WERI-Rb-1 (cell line): ENCODE measurements around the gene PLXNB2.

Experiments
- DNase-seq: peaks from one replicate; pipeline ENCODE4 v3.0.0-alpha.2; 2020
- H3K27ac ChIP-seq: fragments of 250-450 bp; sonication (Bioruptor Pico); 2 replicates; pipeline ENCODE4 v1.5.1; 2020; ENCODE audit warnings: mild to moderate bottlenecking, moderate library complexity
- H3K27me3 ChIP-seq: fragments of 250-450 bp; sonication (Bioruptor Pico); 2 replicates; pipeline ENCODE4 v1.5.1; 2021; ENCODE audit warnings: mild to moderate bottlenecking, low read depth, moderate library complexity; ENCODE audit not compliant: insufficient read depth, severe bottlenecking
- H3K36me3 ChIP-seq: fragments of 250-450 bp; sonication (Bioruptor Pico); 2 replicates; pipeline ENCODE4 v1.5.1; 2020; ENCODE audit warnings: mild to moderate bottlenecking, moderate library complexity
- H3K4me3 ChIP-seq: 2 replicates; pipeline ENCODE4 v1.5.1; 2011; ENCODE audit warnings: low read depth, mild to moderate bottlenecking, control low read depth, low read length
- H3K9me3 ChIP-seq: fragments of 250-450 bp; sonication (Bioruptor Pico); 2 replicates; pipeline ENCODE4 v1.5.1; 2021; ENCODE audit warnings: mild to moderate bottlenecking, moderate library complexity; ENCODE audit not compliant: severe bottlenecking
- CTCF ChIP-seq: IDR thresholded peaks from 2 replicates; pipeline ENCODE4 v1.5.1; 2011; ENCODE audit warnings: low read depth, mild to moderate bottlenecking, control low read depth, inconsistent platforms, low read length

Gene PLXNB2

GRCh38 chr22:50236731-50237409 is 70.6 kb downstream of the PLXNB2 start:
- Histone ChIP-seq H3K27ac (no peak overlapping the region), H3K36me3 (peaks cover 24% of the 10 kb centered on the region), H3K9me3 (no peaks in the 10 kb centered on the region), H3K27me3 (no peaks in the 10 kb centered on the region), H3K4me3 (no peak overlapping the region)
- peak; percentile 72 for TF ChIP-seq CTCF
- peak; percentile 47 for DNase-seq

GRCh38 chr22:50233223-50233622 is 74.2 kb downstream of the PLXNB2 start:
- no peak overlapping the region for H3K4me3 ChIP-seq
- no peak overlapping the region for H3K27ac ChIP-seq
- no peaks in the 10 kb centered on the region for H3K27me3 ChIP-seq
- H3K9me3 ChIP-seq: no peaks in the 10 kb centered on the region
- TF ChIP-seq CTCF: no peak
- peaks cover 5% of the 10 kb centered on the region for H3K36me3 ChIP-seq
- DNase-seq: no peak

GRCh38 chr22:50232481-50233151 is 74.8 kb downstream of the PLXNB2 start:
- H3K9me3 ChIP-seq: no peaks in the 10 kb centered on the region
- no peak for DNase-seq
- TF ChIP-seq CTCF: no peak
- H3K4me3 ChIP-seq: no peak overlapping the region
- no peaks in the 10 kb centered on the region for H3K27me3 ChIP-seq
- H3K27ac ChIP-seq: no peak overlapping the region
- H3K36me3 ChIP-seq: peaks cover 5% of the 10 kb centered on the region

- peaks cover 10% of the 10 kb centered on the region for H3K36me3 ChIP-seq
Measured at GRCh38 chr22:50229370-50229769, 78.1 kb downstream of the PLXNB2 start.

GRCh38 chr22:50228366-50228765 is 79.1 kb downstream of the PLXNB2 start:
- Histone ChIP-seq H3K4me3 (no peak overlapping the region), H3K36me3 (peaks cover 17% of the 10 kb centered on the region), H3K9me3 (no peaks in the 10 kb centered on the region), H3K27me3 (no peaks in the 10 kb centered on the region), H3K27ac (no peak overlapping the region)
- TF ChIP-seq CTCF: no peak
- no peak for DNase-seq

More at GRCh38 chr22:50229370-50229769, 78.1 kb downstream of the PLXNB2 start:
- Histone ChIP-seq H3K27ac (no peak overlapping the region), H3K27me3 (no peaks in the 10 kb centered on the region), H3K4me3 (no peak overlapping the region), H3K9me3 (no peaks in the 10 kb centered on the region)
- no peak for TF ChIP-seq CTCF
- DNase-seq: no peak
